OCI-LY3 (cell line): ENCODE measurements around the gene ZNF70.

Source experiments
- H2AFZ ChIP-seq: fragments of 200-600, 300-600 bp; shearing (Covaris generic); 2 replicates; pipeline ENCODE4 v1.6.0; 2014; ENCODE audit warnings: antibody characterized with exemption, low read depth, low read length
- H3K27ac ChIP-seq: fragments of 200-600, 300-600 bp; sonication (generic); 2 replicates; pipeline ENCODE4 v1.5.1; 2014; ENCODE audit warnings: mild to moderate bottlenecking, low read length, moderate library complexity, mixed read lengths
- H3K27me3 ChIP-seq: fragments of 200-600, 300-600 bp; sonication (generic); 2 replicates; pipeline ENCODE4 v1.6.1; 2014; ENCODE audit warnings: low read depth, low read length, mixed read lengths
- H3K36me3 ChIP-seq: fragments of 200-600, 300-600 bp; sonication (generic); replicated peaks from 2 replicates; pipeline ENCODE3; 2014; ENCODE audit warnings: low read depth, low read length, mixed read lengths
- H3K4me1 ChIP-seq: fragments of 300-600, 200-600 bp; sonication (generic); 2 replicates; pipeline ENCODE4 v1.6.1; 2014; ENCODE audit warnings: low read length, mixed read lengths
- H3K4me2 ChIP-seq: fragments of 200-600, 300-600 bp; sonication (generic); 2 replicates; pipeline ENCODE4 v1.6.1; 2014; ENCODE audit warnings: low read length, mixed read lengths
- H3K4me3 ChIP-seq: fragments of 300-600, 200-600 bp; sonication (generic); 2 replicates; pipeline ENCODE4 v1.5.1; 2014; ENCODE audit warnings: antibody characterized with exemption, mild to moderate bottlenecking, low read length, moderate library complexity
- H3K79me2 ChIP-seq: fragments of 300-600, 200-600 bp; shearing (Covaris generic); 2 replicates; pipeline ENCODE4 v1.6.1; 2014; ENCODE audit warnings: mild to moderate bottlenecking, low read length, mixed read lengths
- H3K9ac ChIP-seq: fragments of 300-600, 200-600 bp; shearing (Covaris generic); 2 replicates; pipeline ENCODE4 v1.6.0; 2014; ENCODE audit warnings: mild to moderate bottlenecking, low read length, moderate library complexity
- H3K9me3 ChIP-seq: fragments of 200-600, 300-600 bp; shearing (Covaris generic); 2 replicates; pipeline ENCODE4 v1.6.1; 2014; ENCODE audit warnings: low read length, mixed read lengths; ENCODE audit not compliant: insufficient read depth
- H4K20me1 ChIP-seq: fragments of 200-600, 300-600 bp; sonication (generic); 2 replicates; pipeline ENCODE4 v1.6.1; 2016; ENCODE audit warnings: low read length, mixed read lengths; ENCODE audit not compliant: insufficient read depth
- EZH2phosphoT487 ChIP-seq: fragments of 200-600 bp; shearing (Covaris generic); IDR thresholded peaks from 2 replicates; pipeline ENCODE4 v1.6.1; 2018; ENCODE audit warnings: antibody characterized with exemption, mixed run types, low read depth
- TF ChIP-seq, protein P1 (sequence below): fragments of 200-600, 300-600 bp; sonication (generic); IDR thresholded peaks from 2 replicates; pipeline ENCODE4 v1.5.1; 2014; ENCODE audit warnings: antibody characterized with exemption, low read length, low read depth

Gene ZNF70

DNA sequence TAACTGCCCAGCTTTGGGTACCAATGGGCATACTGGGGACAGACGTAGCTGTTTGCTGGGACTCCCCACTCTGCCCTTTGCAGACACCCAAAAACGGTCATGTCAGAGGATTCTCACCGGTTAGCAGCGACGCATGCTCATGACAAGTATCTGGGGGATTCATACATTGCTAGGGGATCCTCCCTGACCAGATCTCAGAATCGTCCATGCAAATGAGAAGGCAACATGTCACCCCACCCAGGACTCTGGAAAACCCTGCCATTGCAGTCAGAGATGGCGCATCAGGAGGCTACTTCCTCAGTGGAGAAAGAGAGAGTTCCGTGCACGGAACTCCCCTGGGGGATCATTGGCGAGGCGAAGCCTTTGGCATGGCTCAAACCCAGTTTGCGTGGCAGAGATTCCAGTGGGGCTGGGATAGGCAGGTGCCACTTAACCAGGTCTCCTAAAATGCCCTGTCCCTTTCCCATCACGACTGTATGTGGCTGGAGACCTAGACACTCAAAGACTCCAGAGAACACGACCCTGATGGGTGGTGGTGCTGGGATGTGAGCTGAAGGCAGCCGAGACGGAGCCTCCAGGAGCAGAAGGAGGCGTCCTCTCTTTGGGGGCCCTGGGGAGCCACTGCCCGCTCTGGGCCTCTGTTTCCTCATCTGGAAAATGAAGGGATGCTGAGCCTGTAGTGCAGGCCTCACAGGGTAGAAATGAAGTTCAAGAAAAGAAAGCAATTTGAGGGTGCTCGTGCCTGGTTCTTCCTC, 55.2 kb downstream of the ZNF70 start:
- Histone ChIP-seq H2AFZ (no peak overlapping the region), H3K9ac (no peak overlapping the region), H4K20me1 (peaks cover 5% of the 10 kb centered on the region), H3K4me1 (no peaks in the 10 kb centered on the region), H3K9me3 (no peaks in the 10 kb centered on the region), H3K27me3 (no peaks in the 10 kb centered on the region), H3K79me2 (no peaks in the 10 kb centered on the region), H3K4me2 (no peak overlapping the region), H3K4me3 (no peak overlapping the region), H3K36me3 (peaks cover 22% of the 10 kb centered on the region), H3K27ac (no peak overlapping the region)
- TF ChIP-seq, protein P1, sequence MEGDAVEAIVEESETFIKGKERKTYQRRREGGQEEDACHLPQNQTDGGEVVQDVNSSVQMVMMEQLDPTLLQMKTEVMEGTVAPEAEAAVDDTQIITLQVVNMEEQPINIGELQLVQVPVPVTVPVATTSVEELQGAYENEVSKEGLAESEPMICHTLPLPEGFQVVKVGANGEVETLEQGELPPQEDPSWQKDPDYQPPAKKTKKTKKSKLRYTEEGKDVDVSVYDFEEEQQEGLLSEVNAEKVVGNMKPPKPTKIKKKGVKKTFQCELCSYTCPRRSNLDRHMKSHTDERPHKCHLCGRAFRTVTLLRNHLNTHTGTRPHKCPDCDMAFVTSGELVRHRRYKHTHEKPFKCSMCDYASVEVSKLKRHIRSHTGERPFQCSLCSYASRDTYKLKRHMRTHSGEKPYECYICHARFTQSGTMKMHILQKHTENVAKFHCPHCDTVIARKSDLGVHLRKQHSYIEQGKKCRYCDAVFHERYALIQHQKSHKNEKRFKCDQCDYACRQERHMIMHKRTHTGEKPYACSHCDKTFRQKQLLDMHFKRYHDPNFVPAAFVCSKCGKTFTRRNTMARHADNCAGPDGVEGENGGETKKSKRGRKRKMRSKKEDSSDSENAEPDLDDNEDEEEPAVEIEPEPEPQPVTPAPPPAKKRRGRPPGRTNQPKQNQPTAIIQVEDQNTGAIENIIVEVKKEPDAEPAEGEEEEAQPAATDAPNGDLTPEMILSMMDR, result no peak
- no peak for TF ChIP-seq EZH2phosphoT487

DNA sequence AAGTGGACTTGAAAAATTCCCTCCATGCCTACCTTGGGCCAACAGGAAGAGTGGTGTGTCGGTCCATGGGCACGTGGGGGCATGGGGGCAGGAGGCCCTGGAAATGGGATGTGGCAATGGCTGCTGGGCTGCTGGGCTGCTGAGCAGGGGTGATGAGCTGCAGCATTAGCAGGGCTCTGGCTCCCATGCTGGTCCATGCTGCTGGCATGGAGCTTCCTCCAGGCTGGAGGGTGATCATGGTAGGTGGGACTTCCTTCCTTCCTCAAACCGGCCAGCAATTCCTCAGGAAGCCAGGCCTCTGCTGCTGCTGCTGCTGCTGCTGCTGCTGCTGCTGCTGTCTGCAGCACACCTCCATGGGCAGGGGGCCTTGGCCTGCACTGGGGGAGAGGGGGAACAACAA, 55.8 kb downstream of the ZNF70 start:
- H2AFZ ChIP-seq, result no peak overlapping the region
- peaks cover 5% of the 10 kb centered on the region for H4K20me1 ChIP-seq
- H3K79me2 ChIP-seq, result no peaks in the 10 kb centered on the region
- no peak overlapping the region for H3K27ac ChIP-seq
- no peaks in the 10 kb centered on the region for H3K27me3 ChIP-seq
- H3K36me3 ChIP-seq, result peaks cover 20% of the 10 kb centered on the region
- TF ChIP-seq, protein P1, result no peak
- TF ChIP-seq EZH2phosphoT487, result no peak
- H3K4me1 ChIP-seq, result peaks cover 3% of the 10 kb centered on the region
- H3K4me2 ChIP-seq, result no peak overlapping the region
- no peaks in the 10 kb centered on the region for H3K9me3 ChIP-seq
- H3K9ac ChIP-seq, result no peak overlapping the region
- no peak overlapping the region for H3K4me3 ChIP-seq

DNA sequence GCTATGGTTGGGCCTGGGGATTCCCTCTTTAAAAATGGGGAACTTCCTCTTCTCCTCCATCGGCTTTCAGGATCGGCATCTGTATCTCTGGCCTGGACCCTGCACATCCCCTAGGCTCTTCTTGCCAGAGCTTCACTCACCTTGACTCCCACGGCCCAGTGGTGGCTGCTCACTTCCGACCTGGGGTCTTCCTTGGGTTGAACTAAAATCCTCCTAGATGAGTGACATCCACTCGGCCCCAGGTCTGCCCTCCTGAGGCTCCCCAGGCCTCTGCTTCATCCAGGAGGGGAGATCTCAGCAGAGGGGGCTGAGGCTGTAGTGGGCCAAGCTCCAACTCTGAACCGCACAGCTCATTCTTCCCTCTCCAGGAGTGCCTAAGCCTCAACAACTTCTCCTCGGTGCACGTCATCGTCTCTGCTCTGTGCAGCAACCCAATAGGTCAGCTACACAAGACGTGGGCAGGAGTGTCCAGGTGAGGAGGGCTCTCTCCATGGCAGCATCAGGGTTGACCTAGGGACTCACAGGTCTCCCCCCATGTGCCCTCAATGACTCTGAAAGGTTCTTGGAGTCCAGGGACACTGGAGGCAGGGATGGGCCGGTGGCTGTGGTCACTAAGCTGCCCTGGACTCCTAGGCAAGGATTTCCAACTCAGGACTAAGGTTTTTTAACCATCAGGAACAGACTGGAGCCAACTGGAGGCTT, 56.8 kb downstream of the ZNF70 start:
- H3K4me2 ChIP-seq, result no peak overlapping the region
- peaks cover 15% of the 10 kb centered on the region for H3K36me3 ChIP-seq
- H2AFZ ChIP-seq, result no peak overlapping the region
- H3K4me1 ChIP-seq, result peaks cover 8% of the 10 kb centered on the region
- H3K9ac ChIP-seq, result no peak overlapping the region
- H3K27me3 ChIP-seq, result no peaks in the 10 kb centered on the region
- no peaks in the 10 kb centered on the region for H3K79me2 ChIP-seq
- H4K20me1 ChIP-seq, result peaks cover 3% of the 10 kb centered on the region; the same call in 1 of the 2 replicates
- TF ChIP-seq EZH2phosphoT487, result no peak
- TF ChIP-seq, protein P1, result no peak
- no peak overlapping the region for H3K4me3 ChIP-seq
- no peak overlapping the region for H3K27ac ChIP-seq
- H3K9me3 ChIP-seq, result no peaks in the 10 kb centered on the region

DNA sequence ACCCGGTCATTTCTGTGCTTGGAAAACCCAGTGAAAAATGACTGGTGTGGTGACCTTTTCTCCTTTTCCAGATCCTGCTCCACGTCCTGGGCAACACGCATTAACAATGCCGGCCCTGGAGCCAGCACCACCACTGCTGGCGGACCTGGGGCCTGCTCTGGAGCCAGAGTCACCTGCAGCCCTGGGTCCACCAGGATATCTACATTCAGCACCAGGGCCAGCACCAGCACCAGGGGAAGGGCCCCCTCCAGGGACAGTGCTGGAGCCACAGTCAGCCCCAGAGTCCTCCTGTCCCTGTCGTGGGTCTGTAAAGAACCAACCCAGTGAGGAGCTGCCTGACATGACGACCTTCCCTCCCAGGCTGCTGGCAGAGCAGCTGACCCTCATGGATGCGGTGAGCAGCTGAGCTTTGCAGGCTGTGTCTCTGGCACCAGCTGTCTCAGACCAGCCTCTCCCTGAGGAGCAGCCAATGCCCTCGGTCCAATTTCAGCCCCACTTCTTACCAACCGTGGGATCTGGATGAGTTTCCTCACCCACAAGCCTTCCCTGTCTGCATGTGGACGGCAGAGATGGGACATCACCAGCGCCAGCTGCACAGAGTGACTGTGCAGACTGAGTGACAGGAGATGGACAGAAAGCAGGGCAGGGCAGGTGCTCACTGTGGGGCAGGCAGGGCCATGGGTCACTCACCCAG, 58.2 kb downstream of the ZNF70 start:
- H3K79me2 ChIP-seq, result no peaks in the 10 kb centered on the region
- no peak overlapping the region for H3K4me2 ChIP-seq
- no peak overlapping the region for H2AFZ ChIP-seq
- peaks cover 3% of the 10 kb centered on the region; the same call in 1 of the 2 replicates for H4K20me1 ChIP-seq
- H3K4me1 ChIP-seq, result peaks cover 8% of the 10 kb centered on the region
- no peak overlapping the region for H3K27ac ChIP-seq
- TF ChIP-seq EZH2phosphoT487, result no peak
- TF ChIP-seq, protein P1, result no peak
- no peaks in the 10 kb centered on the region for H3K9me3 ChIP-seq
- no peaks in the 10 kb centered on the region for H3K27me3 ChIP-seq
- no peak overlapping the region for H3K4me3 ChIP-seq
- H3K9ac ChIP-seq, result no peak overlapping the region
- H3K36me3 ChIP-seq, result peaks cover 12% of the 10 kb centered on the region
